Pons (tissue), 1 donor: ENCODE measurements around the gene ALDH7A1.
"Not testable (repeated sequence)": the region's sequence is repeated elsewhere in the genome, so short reads cannot be mapped to it uniquely, and the experiment has no call there.

ENCODE experiments used
- DNase-seq: peaks from one replicate; pipeline ENCODE4 v3.0.0-alpha.2; 2016; ENCODE audit warnings: low spot score

Gene ALDH7A1

DNA sequence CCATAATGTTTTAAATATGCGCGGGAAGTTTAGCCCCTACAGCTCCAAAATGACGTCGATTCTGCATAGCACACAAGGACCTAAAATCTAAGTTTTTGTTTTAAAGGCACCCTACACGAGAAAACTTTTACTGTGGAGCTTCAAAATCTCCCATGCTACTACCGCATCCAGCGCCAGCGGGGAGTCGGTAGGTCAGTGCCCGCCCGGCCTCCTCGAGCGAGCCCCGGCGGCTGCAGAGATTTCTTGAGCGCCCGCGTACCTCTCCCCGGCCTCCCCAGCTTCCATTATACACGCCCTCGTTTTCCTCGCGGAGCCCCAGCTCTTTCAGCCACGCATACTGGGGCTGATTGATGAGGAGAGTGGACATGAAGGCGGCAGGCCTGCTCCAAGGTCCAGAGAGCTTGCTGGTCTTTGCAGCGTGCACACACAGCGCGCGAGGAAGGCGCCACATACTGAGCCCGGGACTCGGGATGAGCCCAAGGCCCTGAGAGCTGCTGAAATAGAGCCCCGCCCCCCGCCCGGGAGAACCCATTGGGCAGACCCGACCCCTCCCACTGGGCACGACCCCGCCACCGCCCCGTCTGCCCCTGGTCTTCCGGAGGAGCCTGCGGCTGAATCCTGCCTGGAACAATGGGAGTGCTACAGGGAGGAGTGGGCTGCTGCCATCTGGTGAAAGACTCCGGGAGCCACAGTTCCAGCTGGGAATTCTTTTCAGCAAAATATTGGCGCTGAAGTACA lies at the start of gene ALDH7A1:
Gene ALDH7A1, minus strand, starts transcription at position 472 of the 738 bp plus-strand sequence. Its CDS starts 21 bp downstream, at position 451.
- peak; percentile 85 for DNase-seq

- no peak for DNase-seq
Observed at GRCh38 chr5:126641387-126641786, 46.4 kb upstream of the ALDH7A1 start.

DNA sequence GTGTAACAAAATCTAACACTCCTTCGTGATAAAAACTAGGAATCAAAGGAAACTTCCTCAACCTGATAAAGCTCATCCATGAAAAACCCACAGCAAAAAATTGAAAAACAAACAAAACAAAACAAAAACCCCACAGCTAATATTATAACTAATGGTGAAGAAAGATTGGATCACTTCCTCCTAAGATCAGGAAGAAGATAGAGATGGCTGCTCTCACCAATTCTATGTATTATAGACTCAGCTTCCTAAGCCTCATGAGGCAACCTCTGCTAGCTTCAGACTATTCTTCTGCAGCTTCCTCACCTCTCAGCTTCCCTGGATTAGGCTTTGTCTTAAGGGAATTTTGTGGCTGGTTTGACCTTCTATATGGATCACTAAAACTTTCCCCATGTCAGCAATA lies 45.8 kb upstream of the ALDH7A1 start:
- DNase-seq, result no peak

DNA sequence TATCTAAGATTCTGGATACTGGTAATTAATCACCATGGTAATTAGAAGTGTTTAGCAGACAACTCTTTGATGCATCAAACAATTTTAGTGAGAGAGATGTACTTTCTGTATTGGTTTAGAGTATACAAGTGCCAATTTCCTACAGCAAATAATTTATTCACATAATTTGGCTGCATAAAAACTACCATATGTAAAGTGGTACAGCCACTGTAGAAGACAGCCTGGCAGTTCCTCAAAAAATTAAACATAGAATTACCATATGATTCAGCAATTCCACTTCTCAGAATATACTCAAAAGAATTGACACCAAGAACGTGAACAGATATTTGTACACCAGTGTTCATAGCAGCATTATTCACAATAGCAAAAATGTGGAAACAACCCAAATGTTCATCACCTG lies 41.9 kb upstream of the ALDH7A1 start:
- DNase-seq, result no peak

- DNase-seq, result no peak
Observed at GRCh38 chr5:126635585-126635984, 40.6 kb upstream of the ALDH7A1 start.

GRCh38 chr5:126633552-126633951 lies 38.5 kb upstream of the ALDH7A1 start:
- no peak for DNase-seq

GRCh38 chr5:126631920-126632319 lies 36.9 kb upstream of the ALDH7A1 start:
- no peak for DNase-seq

GRCh38 chr5:126628102-126628501 lies 33.1 kb upstream of the ALDH7A1 start:
- DNase-seq, result no peak

GRCh38 chr5:126624534-126624933 lies 29.5 kb upstream of the ALDH7A1 start:
- no peak for DNase-seq

DNA sequence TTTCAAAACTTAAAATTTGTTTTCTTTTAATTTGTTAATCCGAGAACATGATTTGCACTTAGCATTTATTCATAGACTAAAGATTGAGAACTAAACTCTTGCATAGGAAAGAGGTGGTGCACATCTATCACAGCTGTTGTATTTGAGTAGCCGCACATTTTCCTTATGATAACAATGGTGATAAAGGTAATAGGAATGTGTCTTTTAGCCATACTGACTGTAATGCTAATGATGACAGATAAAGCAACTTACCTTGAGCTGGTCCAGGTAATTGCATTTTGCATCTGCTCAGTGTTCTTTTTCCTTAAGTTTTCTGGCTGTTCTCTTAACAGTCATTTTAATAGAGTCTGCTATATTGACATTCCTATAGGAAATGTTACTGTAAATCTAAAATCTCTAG lies 24.8 kb upstream of the ALDH7A1 start:
- DNase-seq, result no peak

DNA sequence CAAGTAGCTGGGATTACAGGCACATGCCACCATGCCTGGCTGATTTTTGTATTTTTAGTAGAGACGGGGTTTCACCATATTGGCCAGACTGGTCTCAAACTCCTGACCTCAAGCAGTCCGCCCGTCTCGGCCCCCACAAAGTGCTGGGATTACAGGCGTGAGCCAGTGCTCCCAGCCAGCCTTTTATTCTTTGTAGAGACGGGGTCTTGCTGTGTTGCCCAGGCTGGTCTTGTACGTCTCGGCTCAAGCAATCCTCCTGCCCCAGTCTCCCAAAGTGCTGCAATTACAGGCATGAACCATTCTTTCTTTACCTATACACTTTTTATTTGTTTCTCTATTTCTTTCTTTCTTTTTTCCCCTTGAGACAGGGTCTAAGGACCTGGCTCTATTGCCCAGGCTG lies 22.6 kb upstream of the ALDH7A1 start:
- DNase-seq, result not testable (repeated sequence)

DNA sequence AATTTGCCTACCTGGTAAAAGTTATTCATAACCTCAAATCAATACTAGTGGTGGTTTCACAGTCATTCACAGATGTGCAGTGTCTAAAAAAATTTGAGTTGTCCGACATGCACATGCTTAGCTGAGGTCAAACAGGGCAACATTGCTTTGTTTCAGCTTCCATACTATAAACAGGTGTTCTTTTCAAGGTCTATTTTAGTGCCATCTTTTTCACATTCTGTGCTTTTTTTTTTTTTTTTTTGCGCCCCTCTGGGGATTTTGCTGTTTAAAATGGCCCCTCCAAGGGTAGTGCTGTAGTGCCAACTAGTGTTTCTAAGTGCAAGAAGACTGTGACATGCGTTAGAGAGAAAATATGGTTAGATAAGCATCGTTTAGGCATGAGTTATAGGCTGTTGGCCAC lies 20.3 kb upstream of the ALDH7A1 start:
- no peak for DNase-seq

DNA sequence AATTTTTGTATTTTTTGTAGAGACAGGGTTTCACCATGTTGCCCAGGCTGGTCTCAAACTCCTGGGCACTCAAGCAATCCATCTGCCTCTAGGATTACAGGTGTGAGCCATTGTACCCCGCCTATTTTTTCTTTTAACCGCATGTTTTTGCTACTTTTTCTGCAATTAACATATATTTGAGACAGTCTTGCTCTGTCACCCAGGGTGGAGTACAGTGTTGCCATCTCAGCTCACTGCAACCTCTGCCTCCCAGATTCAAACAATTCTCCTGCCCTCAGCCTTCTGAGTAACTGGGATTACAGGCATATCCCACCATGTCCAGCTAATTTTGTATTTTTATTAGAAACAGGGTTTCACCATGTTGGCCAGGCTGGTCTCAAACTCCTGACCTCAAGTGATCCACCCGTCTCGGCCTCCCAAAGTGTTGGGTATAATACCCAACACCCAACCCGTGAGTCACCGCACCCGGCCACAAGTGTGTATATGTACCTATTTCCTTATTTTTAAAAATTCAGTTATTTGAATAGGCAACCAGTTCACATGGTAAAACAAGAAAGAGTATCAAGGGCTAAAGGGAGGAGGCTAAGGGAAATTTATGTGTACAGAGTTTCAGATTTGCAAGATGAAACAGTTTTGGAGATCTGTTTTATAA lies 19.0 kb upstream of the ALDH7A1 start:
- DNase-seq, result no peak

DNA sequence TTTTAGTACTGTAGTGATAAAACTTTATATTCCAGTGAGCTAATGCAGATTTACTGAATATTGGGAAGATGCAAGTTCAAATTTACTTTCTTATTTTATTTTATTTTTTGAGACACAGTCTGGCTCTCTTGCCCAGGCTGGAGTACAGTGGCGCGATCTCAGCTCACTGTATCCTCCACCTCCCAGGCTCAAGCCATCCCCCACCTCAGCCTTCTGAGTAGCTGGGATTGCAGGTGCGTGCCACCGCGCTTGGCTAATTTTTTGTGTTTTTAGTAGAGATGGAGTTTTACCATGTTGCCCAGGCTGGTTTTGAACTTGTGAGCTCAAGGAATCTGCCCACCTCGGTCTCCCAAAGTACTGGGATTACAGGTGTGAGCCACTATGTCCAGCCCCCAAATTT lies 15.6 kb upstream of the ALDH7A1 start:
- DNase-seq, result no peak

DNA sequence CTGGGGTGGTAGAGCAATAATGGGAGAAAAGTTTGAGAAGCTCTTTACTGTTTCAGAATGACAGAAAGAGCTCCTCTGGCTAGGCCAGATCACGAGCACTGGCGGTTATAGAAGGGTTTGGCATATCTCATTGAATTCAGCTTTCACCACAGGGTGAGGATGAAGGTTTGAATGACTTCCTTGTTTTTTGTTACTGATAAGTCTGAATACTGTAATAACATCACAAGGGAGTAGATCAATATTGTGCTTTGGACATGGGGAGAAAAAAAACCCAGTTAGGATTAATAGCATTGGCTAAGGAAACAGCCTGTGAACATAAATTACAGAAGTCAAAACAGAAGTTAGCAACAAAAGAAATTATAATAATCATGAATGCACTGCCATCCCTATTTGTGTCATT lies 15.1 kb upstream of the ALDH7A1 start:
- DNase-seq, result no peak

DNA sequence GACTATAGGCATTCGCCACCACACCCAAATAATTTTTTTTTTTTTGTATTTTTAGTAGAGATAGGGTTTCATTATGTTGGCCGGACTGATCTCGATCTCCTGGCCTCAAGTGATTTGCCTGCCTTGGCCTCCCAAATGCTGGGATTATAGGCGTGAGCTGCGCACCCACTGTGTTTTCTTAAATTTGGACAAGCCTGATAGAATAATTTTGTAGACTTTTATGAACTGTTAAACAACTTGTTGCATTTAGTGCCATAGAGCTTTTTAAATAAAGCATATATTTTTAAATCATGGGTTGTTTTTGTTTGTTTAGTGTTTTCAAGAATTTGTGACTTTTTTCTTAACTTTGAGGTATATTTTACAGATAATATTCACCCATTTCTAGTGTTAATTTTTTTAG lies 10.5 kb upstream of the ALDH7A1 start:
- DNase-seq, result no peak

GRCh38 chr5:126603402-126603991 lies 8.5 kb upstream of the ALDH7A1 start:
- no peak for DNase-seq

- DNase-seq, result peak; percentile 73
Observed at GRCh38 chr5:126600631-126601511, 5.9 kb upstream of the ALDH7A1 start, which contains the start of gene PHAX. Gene PHAX (plus strand): TSS chr5:126600947. CDS start chr5:126600963, 16 bp downstream.

DNA sequence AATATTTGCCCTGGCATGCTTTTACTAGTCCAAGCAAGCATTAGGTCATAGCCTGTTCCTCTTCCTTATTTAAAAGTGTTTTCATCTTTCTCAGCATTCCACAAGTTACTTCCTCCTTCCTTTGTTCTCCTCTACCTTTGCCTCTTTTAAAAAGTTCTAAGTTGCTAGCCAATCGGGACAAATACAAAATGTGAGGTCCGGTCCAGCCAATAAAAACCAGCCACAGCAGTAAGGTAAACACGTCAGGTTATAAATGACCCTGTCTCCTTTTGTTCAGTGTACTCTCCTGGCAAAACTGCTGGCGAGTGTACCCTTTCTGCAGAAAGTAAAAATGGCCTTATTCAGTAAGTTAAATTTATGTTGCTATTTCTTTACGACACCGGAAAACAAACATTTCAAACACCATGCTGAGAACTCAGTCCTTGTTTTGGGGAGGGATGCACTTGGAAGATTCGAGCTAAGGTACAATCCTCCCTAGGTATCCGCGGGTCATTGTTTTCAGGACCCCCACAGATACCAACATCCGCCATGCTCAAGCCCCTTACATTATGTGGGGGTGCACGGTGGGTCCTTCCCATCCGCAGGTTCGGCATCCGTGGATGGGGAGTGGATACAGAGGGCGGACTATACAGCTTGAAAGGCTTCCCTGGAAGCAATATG lies 5.1 kb upstream of the ALDH7A1 start:
- DNase-seq, result peak; percentile 24

DNA sequence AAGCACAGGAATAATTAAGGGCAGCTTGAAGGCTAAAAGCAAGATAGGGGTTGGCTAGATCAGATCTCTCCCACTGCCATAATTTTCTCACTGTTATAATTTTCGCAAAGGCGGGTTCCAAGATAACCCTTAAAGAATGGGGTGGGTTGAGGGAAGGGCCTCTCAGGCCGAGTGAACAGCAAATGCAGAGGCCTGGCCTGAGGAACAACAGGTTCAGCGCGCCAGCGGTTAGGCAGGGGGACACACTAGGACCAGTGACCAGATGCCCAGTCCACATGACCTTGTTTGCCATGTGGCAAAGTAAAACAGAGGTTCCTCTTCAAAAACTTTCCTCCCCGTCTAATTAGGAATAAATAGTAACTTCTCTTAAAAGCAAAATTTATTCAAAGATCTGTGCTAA lies 4.5 kb upstream of the ALDH7A1 start:
- DNase-seq, result no peak

- DNase-seq, result no peak
Observed at GRCh38 chr5:126597156-126597555, 2.1 kb upstream of the ALDH7A1 start.
